SK-N-SH (cell line): ENCODE data around the gene TRDMT1.

Source experiments
- JUND ChIP-seq: IDR thresholded peaks from 2 replicates; pipeline ENCODE4 v1.4.0; 2012
- RCOR1 ChIP-seq: fragments of 150-350 bp; IDR thresholded peaks from 2 replicates; pipeline ENCODE4 v1.6.1; 2017; ENCODE audit warnings: antibody characterized with exemption, low read length
- TF ChIP-seq, protein P1 (sequence below): fragments of 200-600 bp; sonication (generic); IDR thresholded peaks from 2 replicates; pipeline ENCODE4 v1.6.1; 2017; ENCODE audit warnings: antibody characterized with exemption, mild to moderate bottlenecking, moderate library complexity

GRCh38 chr10:17123961-17124360, 77.5 kb downstream of the TRDMT1 start:
- TF ChIP-seq, protein P1, sequence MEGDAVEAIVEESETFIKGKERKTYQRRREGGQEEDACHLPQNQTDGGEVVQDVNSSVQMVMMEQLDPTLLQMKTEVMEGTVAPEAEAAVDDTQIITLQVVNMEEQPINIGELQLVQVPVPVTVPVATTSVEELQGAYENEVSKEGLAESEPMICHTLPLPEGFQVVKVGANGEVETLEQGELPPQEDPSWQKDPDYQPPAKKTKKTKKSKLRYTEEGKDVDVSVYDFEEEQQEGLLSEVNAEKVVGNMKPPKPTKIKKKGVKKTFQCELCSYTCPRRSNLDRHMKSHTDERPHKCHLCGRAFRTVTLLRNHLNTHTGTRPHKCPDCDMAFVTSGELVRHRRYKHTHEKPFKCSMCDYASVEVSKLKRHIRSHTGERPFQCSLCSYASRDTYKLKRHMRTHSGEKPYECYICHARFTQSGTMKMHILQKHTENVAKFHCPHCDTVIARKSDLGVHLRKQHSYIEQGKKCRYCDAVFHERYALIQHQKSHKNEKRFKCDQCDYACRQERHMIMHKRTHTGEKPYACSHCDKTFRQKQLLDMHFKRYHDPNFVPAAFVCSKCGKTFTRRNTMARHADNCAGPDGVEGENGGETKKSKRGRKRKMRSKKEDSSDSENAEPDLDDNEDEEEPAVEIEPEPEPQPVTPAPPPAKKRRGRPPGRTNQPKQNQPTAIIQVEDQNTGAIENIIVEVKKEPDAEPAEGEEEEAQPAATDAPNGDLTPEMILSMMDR = no peak
- TF ChIP-seq RCOR1 = no peak
- TF ChIP-seq JUND = no peak
